LHCN-M2 (cell line): ENCODE measurements around the gene SMARCB1. TPM values are rescaled to one million over a fixed set of nuclear protein-coding genes. Genes with fewer than 3 reads are reported as not detected.

Experiments used
- DNase-seq: peaks from one replicate; pipeline ENCODE4 v3.0.0-alpha.2; 2012; ENCODE audit warnings: low read depth
- total RNA-seq: library from RNA; depleted of rRNA; stranded (reverse); fragments of >200 nt; gene quantifications from 2 replicates; pipeline ENCODE4 v1.2.3, GENCODE V29; 2014

Gene SMARCB1
- total RNA-seq, 1 experiment from 2014 or later = 90.0 TPM

GRCh38 chr22:23780146-23780748, 6.5 kb upstream of the SMARCB1 start:
- no peak for DNase-seq

- no peak for DNase-seq
Measured at GRCh38 chr22:23781065-23781464, 5.7 kb upstream of the SMARCB1 start.

- DNase-seq = peak; percentile 70
Measured at GRCh38 chr22:23781511-23782183, 5.1 kb upstream of the SMARCB1 start.

- no peak for DNase-seq
Measured at GRCh38 chr22:23782252-23782651, 4.5 kb upstream of the SMARCB1 start.

- no peak for DNase-seq
Measured at GRCh38 chr22:23782703-23783102, 4.1 kb upstream of the SMARCB1 start.

GRCh38 chr22:23783265-23784150, 3.3 kb upstream of the SMARCB1 start:
- DNase-seq = no peak

GRCh38 chr22:23784215-23784732, 2.5 kb upstream of the SMARCB1 start:
- DNase-seq = peak; percentile 82

- DNase-seq = no peak
Measured at GRCh38 chr22:23786261-23786710, 480 bp upstream of the SMARCB1 start.

GRCh38 chr22:23787600-23787896, 782 bp downstream of the SMARCB1 start:
- DNase-seq = no peak

- DNase-seq = no peak
Measured at GRCh38 chr22:23787910-23788309, 1.1 kb downstream of the SMARCB1 start.

- DNase-seq = no peak
Measured at GRCh38 chr22:23789121-23789520, 2.4 kb downstream of the SMARCB1 start.

GRCh38 chr22:23789638-23790037, 2.9 kb downstream of the SMARCB1 start:
- DNase-seq = no peak

GRCh38 chr22:23790819-23791737, 4.3 kb downstream of the SMARCB1 start:
- DNase-seq = no peak

GRCh38 chr22:23791738-23792645, 5.2 kb downstream of the SMARCB1 start:
- no peak for DNase-seq

GRCh38 chr22:23793326-23793725, 6.6 kb downstream of the SMARCB1 start:
- no peak for DNase-seq

GRCh38 chr22:23796461-23796860, 9.7 kb downstream of the SMARCB1 start:
- DNase-seq = peak; percentile 56

- DNase-seq = no peak
Measured at GRCh38 chr22:23800297-23801237, 13.8 kb downstream of the SMARCB1 start.

- no peak for DNase-seq
Measured at GRCh38 chr22:23801238-23801821, 14.6 kb downstream of the SMARCB1 start.
